Measurements from ENCODE around the gene ASTN2.

- TF ChIP-seq CTCF (IDR thresholded peaks at IDR 0.05; ENCODE audit: low read depth, low read length, poor library complexity, severe bottlenecking) (no peak), EZH2phosphoT487 (IDR thresholded peaks at IDR 0.05; ENCODE audit: borderline replicate concordance, low read length) (no peak)
Measured at GRCh38 chr9:116476002-116476401, 938.9 kb downstream of the ASTN2 start.

Measured in DOHH2 (cell line).